ENCODE measurements around the gene NDUFAF5.

The NDUFAF5 gene

DNA sequence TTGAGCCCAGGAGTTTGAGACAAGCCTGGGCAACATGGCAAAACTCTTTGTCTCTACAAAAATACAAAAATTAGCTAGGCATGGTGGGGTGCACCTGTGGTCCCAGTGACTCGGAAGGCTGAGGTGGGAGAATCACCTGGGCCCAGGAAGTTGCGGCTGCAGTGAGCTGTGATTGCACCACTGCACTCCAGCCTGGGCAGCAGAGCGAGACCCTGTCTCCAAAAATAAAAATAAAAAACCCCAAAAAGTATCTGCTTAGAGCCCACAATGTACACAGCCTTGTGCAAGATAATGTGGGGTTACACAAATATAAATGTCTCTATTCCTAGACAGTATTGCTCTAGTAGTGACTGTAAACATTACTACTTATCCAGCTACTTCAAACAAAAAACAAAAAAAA lies 6.0 kb upstream of the NDUFAF5 start:
- DNase-seq: no peak

DNA sequence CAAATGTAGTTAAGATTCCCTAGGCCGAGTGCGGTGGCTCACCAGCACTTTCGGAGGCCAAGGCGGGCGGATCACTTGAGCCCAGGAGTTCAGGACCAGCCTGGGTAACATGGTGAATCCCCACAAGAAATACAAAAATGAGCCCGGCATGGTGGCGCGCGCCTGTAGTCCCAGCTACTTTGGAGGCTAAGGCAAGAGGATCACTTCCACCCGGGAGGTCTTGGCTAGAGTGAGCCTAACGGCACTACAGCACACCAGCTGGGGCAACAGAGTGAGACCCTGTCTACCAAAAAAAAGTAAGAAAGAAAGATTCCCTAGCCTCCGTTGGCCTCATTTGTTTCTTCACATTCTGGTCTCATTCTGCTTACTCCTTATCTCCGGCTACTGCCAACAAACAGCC lies 1.3 kb upstream of the NDUFAF5 start:
- DNase-seq: no peak

DNA sequence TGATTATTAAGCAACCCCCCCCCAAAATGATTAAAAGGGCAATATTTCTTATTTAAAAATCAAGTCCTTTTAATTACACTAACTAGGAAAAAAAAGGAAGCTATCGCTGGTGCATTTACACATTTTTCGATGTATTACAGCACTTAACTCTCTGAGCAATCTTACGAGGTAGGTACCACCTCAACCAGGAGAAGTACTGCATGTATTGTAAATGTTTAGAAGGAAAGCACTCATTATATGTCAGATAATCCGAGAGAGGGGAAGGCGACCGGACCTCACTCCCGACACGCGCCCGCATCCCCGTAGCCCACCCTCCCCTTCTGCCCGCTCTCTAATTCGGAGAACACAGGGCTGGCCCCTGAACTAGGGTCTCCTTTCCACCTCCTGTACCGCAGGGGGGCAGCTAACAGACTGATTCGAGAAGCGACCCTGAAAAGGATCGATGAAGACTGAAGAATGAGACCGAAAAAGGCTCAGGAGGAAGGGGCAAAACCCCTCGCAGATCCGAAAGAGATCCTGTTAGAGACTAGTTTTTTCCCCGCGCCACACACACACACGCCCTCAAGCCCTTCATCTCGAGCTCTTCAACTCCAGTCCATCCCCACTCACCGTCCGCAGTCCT lies 446 bp upstream of the NDUFAF5 start:
- no peak for DNase-seq

DNA sequence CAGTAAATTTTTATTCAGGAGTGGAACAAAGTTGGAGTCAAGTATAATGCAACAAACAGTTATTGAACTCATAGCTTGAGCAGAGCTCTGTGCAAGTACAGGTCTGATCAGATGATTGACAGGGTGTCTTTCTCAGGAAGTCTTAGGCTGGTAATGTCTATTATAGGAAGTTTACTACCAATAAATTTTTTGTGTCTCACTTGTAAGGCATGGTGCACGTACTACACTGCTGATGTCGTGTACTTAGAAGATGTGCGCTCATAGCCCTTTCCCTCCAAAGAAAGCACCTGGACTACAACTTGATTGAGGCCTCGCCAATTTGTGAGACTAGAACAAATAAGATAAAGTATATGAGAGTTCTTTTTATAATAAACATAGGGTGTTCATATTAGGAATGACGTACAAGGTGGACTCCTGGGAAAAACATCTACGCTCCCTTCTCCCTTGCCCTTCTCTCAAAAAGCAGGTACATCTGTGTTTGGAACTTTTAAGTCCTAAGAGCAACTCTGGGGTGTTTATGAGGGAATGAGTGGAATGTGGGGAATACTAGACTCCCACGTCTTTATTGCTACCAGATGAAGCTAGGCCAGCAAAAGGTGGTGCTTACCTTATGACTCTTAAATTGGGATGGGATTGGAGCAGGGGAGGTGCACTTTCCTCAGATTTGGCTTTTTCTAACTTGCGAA lies 1.5 kb downstream of the NDUFAF5 start:
- no peak for DNase-seq

DNA sequence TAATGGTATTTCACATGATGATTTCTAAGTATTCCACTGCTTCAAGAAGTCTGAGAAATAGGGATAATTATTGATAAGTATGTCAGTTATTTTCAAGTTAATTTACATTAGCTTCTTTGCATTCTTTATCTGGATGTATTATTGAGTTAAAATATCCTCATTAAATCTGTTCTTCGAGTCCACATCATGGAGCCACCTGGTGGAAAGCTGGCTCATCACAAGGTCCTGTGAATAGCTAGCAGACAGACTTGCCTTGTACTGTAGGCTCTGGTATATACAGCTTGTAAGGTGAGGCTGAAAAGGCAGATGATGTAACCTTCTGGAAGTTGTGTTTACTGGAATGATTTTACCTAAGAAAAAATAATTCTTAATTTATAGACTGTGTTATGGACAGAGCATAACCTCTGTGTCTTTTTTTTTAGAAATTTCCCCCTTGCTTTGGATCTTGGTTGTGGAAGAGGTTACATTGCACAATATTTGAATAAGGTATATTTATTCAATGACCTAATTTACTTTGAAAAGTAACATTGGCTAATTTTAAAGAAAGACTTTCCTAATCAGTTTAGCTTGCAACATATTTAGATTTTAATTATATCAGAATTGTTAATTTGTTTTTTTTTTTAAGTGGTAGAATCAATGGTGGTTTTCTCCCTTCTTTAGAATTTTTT lies 3.5 kb downstream of the NDUFAF5 start:
- DNase-seq: no peak

DNA sequence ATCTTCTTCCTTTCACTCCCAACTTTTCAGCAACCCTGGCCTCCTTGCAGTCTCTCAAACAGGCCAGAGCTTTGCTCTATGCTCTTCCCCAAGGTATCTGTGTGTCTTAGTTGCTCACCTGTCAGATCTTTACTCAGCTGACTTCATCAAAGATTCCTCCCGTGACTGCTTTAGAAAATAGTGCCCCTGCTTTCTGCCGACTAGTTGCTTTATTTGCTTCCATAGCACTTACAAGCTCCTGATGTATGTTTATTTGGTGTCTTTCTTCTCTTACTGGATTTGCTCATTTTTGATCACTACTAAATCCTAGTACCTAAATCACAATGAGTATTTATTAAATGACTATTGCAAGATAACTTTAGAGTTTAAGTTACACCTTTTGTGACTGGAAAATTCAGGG lies 5.9 kb downstream of the NDUFAF5 start:
- no peak for DNase-seq

DNA sequence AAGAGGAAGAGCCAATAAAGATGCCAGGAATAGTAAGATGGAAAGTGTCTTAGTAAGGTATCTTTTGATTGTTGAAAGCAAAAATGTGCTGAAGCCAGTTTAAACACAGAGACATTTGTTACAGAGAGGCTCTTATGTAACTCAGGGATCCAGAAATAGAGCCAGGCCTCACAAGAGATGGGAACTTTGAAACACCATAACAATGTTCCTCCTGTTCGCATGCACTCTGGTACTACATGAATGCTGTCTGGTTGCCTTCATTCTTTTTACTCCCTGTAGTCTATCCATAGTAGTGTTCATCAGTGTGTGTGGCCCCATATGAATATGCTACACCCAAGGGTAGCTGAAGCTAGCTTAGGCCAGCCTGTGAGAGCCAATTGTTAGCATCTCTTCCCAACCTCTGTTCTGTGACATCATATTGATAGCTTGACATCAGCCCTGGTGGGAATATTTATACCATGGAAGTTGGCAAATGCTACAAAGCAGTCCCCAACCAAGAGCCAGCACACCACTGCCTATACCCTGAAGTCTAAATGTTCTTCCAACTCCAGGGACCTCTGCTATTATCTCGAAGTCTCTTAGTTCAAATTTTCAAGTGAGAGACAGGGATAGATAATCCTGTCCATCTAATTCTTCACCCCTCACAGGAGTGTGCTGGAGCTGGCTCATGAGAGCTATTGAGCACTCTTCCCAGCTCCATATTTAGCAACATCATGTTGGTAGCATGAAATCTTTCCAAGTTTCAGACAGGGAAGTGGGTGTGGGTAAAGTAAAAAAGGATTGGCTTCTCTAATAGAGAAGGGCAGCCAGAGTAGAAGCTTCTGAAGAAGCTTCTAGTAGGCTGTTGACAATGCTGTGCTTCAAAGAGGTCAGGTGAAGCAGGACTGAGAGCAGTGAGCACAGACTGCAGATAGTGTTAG lies 7.0 kb downstream of the NDUFAF5 start:
- no peak for DNase-seq

DNA sequence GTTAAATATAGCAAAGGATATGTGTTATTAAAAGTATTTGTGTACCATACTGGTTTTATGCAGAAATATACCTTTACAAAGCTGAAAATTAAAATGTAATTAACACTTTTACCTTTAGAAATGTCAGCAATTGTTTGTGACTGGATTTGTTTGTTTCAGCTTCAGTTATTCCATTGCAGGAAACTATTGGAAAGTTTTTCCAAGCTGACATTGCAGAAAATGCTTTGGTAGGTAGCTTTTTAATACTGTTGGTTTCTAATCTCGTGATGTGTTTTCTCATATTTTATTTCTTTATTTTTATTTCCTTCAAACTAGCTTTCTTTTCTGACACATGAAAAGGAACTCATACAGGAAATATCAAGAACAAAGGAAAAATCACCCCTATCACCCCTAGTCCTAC lies 8.2 kb downstream of the NDUFAF5 start:
- DNase-seq: no peak

DNA sequence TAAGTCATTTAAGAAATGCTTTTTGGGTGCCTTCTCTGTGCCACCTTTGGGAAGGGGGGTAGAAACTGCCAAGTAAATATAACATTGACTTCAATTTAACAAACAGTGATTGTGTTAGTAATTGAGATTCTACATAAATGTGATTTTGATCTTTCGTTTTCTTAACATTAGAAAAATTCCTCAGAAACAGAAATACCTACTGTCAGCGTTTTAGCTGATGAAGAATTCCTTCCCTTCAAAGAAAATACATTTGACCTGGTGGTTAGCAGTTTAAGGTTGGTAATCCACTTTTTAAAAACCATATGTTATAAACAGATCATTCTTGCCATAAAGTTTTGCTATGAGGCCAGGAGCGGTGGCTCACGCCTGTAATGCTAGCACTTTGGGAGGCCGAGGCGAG lies 9.8 kb downstream of the NDUFAF5 start:
- DNase-seq: no peak

DNA sequence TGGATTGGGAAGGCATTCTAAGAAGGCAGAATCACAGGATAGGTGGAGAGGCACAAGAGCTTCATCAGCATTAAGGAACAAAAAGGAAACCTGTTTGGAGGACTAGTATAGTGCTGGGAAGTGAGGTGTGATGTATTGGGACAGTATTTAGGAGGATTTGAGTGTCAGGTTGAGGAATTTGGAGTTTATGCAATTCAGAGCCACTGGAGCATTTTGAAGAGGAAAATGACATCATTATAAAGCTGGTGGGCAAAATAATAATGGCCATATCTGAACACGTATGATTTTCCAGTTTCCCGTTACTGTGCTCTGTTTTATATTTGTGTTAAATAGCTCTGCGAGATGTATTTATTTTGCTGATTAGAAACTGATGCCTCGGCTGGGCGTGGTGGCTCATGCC lies 14.2 kb downstream of the NDUFAF5 start:
- no peak for DNase-seq

DNA sequence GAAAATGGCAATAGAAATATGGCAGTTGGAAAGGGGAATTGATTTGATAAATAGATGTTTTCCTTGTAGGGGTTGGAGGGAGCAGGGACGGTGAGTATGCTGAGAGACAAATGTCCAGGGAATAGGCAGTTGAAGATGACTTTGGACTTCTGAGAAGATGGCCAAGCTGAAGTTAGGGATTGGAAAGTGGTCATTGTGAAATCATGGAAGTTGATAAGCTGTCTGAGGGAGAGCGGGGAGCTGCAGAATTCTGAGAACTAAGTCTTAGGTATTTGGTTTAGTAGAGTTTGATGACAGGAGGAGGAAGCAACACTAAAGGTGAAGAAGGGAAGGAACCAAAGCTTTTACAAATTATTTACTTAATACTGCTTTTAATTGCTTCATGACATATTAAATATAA lies 15.1 kb downstream of the NDUFAF5 start:
- no peak for DNase-seq

DNA sequence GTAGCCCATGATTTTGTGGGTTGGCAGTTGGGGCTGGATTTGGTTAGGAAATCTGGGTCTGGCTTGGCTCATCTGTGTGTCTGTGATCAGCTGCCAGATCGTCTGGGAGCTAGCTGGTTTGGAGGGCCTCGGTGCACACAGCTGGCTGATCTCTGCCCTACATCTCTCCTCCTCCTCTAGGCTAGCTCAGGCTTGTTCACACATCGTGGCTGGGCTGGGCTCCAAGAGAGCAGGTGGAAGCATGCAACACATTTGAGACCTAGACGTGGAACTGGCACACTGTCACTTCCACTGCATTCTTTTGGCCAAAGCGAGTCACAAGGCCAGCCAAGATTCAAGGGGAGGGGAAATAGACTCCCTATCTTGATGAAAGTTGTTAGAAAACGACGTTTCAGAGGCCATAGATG lies 15.9 kb downstream of the NDUFAF5 start:
- DNase-seq: no peak

DNA sequence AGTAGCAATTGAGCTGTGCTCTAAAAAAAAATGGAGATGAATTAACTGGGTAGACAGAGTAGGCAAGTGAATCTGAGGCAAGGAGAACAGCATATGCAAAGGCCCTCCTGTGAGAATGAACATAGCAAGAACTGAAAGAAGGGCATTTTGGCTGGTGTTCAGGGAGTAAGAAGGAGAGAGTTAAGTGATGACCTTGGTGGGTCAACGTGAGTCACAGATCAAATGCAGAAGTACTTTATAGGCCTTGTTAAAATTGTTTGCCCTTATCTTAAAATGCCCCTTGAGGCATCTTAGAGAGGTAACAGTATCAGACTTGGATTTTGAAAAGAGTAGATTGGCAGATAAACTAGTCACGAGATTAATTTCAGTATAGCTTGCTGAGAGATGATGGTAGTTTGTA lies 24.5 kb downstream of the NDUFAF5 start:
- no peak for DNase-seq

DNA sequence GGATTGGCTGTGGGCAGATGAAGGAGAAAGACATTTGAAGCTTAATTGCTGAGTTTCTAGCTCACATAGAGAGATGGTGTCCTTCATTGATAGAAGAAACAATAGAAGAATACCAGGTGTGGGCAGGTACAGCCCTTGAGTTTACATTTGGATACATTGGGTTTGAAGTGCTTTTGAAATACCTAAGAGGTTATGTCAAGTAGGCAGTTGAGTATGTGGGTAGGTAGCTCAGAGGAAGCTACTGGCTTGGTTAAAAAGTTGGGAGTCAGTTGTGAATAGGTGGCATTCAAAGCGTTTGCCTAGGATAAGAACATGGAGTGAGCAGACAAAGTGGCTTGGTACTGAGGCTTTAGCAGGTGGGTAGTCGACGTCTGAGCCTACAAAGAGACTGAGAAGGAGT lies 25.0 kb downstream of the NDUFAF5 start:
- DNase-seq: no peak

DNA sequence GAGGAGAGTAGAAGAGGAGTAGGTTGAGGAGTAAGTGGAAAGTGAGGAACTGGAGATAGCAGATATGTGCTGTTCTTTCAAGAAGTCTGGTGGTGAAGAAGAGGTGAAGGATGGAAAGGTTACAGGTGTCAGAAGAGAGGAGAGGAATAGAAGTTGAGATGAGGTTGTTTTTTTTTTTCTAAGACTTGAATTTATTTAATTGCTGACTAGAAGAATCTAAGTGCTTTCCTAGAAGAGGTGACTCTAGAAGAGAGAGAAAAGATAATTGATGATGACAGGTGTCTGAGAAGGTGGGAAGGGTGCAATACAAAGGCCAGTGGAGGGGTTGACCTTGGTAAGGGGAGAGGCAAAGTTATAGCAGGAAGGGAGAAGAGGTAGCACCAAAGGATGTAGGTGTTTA lies 25.6 kb downstream of the NDUFAF5 start:
- no peak for DNase-seq

DNA sequence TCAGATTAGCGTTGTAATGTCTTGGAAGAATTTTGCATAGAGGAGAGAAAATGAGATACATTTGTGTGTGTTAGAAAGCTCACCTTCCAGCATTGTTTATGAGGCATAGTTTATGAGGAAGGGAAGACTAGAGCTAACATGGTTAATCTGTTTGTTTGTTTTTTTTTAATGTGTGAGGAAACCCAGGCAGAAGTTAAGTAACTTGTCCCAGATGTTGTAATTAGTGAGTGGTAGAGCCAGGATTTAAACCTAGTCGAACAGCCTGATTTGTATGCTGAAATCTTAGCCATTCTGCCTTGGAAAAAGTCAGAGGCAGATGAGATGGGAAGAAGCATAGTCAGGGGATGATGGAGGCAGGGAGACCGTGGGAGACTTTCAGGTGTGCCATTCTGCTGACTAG lies 29.1 kb downstream of the NDUFAF5 start:
- no peak for DNase-seq

DNA sequence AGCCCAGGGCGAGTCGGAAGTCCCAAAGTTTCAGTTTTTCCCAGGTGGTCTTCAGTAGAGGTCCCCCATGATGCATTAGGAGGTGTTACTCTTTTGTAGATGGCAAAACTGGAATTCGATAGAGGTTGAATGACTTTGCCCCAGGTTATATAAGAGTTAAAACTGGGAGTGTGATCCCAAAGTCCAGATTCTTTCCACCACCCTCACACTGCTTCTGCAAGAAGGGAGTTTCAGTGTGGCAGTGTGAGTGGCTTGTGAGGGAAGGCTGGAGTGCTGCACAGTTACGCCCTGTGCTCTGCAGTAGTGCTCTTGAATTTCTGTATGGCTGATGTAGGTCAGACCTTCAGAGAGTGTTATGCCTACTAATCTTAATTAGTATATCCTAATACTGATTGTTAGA lies 29.8 kb downstream of the NDUFAF5 start:
- DNase-seq: no peak

DNA sequence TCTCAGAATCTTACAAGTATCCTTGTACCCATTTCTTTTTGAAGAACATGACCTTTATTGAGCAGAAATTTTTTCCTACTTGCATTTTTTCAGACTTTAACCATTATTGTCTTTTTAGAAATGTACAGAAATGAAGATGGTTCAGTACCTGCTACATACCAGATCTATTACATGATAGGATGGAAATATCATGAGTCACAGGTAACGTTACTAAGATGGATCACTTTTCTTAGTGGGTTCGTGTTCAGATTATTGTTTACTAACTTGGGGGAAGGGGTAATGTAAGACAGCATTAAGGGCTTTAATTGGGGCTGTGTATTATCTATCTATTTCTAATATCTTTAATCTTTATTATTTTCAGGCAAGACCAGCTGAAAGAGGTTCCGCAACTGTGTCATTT lies 31.9 kb downstream of the NDUFAF5 start:
- DNase-seq: no peak

DNA sequence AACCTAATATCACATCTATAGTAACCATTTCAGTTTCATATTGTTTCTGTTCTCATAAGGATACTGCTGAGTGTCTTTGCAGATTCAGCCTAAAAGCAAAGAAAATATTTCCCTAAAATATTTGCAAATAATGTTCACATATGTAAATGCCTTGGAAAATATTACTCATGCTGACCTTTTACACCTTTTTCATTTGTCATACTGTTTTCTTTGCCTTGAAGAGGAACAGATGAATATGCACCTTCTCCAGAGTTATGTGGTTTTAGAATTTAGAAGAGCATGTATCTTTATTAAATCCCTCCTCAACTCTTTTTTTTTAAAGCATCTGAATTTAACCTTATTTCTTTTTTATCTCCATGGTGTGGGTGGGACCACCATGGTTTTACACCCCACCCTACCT lies 32.5 kb downstream of the NDUFAF5 start:
- no peak for DNase-seq

DNA sequence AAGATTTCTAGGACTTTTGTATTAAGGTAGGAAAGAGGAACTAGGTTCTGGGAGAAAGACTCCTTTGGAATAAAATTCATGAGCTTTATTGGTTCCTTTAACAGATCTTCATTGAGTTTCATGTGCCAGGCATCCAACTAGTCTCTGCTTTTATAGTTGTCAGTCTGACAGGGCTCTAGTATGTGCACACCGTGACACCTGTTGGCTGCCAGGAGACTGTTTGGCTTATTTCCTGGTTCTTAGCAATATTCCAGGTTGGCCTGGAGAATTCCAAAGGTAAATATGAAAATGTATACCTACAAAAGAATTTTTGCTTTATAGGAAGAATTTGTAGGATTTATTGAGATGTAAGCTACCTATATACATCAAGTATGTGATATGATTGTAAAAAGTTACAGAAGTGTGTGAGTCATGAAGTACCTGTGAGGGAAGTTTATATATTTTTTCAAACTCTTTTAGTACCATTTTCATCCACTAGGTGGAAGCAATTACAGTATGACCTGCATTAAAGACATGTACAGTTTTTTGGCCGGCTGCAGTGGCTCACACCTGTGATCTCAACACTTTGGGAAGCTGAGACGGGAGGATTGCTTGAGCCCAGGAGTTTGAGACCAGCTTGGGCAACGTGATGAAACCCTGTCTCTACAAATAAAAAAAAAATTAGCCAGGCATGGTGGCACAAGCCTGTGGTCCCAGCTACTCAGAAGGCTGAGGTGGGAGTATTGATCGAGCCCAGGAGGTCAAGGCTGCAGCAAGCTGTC lies 35.2 kb downstream of the NDUFAF5 start:
- DNase-seq: peak; percentile 12

DNA sequence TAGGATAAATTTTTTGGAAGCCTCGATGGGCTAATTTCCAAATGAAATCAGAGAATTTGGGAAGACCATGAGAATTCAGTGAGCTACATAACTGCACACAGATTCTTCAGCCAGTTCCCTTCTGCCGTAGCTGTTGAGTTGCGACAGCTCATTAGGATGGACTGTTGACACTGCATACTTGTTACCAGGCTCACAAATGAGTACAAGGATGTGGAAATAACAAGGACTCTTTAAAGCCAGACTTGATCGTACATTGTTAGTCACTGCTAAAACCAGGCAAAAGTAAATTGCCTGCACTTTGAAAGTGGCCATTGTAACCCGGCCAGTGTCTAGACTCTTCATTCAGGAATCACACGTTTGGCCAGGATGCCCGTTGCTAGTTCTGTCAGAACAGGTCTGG lies 37.0 kb downstream of the NDUFAF5 start:
- DNase-seq: no peak

DNA sequence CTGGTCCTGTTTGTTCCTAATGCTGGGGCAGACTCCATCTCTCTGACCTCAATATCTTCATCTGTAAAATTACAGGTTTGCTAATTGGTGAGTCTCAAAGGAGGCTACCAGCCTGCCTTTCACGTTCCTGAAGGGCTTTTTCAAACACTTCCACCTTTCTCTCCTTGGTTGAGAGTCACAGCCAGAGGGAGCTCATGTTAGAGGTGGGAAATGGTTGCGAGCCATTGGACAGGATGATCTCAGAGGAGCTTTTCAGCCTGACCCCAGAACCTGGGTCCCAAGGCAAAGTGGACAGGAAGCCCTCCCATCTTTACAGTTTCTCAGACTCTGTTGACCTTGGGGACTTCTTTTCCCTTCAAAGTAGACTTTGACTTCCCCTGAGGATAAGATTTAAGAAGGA lies 37.6 kb downstream of the NDUFAF5 start:
- DNase-seq: no peak

DNA sequence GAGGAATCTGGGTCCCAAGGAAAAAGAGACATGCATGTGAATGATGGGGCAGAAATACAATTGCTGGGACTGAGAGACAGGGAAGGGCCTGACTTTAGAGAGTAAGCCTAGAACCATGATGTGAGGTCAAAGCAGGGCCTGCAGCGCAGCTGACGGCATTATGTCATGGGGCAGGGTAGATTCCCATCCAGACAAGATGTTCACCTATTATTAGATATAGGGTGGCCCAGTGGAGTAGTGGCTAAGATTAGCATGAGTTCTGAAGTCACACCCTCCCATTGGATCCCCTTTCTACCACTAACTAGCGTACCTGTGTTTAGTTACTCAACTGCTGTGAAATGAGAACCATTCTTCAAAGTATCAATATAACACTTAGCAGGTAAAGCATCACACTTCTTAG lies 39.6 kb downstream of the NDUFAF5 start:
- DNase-seq: no peak
